CD4-positive, alpha-beta T cell treated with Interleukin-21 for 1 hour (primary cell): ENCODE measurements around the gene FIBCD1.
"Not testable (repeated sequence)": the region's sequence is repeated elsewhere in the genome, so short reads cannot be mapped to it uniquely, and the experiment has no call there.

ENCODE experiments used
- DNase-seq: peaks from one replicate; pipeline ENCODE4 v3.0.0-alpha.2; 2020

Gene FIBCD1

GRCh38 chr9:130921300-130921988, 17.6 kb downstream of the FIBCD1 start:
- no peak for DNase-seq

DNA sequence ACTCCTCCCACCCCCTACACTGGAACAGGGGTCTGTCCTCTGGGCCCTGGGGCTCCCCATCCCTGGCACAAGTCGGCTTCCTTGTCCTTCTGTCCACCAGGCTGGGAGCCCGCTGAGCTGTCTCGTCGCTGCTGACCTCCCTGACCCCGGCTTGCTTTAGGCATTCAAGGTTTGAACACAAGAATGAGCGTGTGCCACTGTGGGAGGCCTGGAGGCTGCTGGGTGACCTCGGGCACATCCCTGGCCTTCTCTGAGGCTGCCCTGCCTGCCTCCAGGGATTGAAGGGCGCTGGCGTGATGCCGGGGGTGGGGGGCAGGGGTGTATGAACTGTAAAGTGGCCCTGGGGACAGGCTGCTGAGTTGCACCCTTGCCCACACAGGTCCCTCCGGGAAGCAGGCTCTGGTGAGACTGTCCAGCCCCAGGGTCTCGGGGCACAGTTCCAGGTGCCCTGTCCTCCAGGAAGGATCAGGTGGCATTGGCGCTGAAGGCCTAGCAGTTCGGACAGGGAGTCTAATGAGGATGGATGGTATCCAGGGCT, 18.2 kb downstream of the FIBCD1 start:
- no peak for DNase-seq

DNA sequence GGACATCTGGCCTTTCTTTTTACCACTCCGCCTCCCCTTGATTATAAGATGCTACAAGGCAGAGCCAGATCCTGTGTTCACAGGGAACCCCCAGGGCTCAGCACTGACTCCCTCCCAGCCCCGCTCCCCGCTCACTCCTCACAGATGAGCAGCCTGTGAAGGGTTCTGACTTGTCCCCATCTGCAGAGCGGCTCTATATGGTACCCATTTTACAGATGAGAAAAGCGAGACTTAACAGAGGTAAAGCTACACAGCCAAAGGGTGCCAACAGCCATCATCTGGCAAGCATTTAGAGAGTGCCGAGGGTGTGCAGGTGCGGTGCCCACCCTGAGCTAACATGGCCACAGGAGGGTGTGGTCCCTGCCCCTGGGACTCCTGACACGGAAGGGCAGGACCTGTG, 18.8 kb downstream of the FIBCD1 start:
- no peak for DNase-seq

DNA sequence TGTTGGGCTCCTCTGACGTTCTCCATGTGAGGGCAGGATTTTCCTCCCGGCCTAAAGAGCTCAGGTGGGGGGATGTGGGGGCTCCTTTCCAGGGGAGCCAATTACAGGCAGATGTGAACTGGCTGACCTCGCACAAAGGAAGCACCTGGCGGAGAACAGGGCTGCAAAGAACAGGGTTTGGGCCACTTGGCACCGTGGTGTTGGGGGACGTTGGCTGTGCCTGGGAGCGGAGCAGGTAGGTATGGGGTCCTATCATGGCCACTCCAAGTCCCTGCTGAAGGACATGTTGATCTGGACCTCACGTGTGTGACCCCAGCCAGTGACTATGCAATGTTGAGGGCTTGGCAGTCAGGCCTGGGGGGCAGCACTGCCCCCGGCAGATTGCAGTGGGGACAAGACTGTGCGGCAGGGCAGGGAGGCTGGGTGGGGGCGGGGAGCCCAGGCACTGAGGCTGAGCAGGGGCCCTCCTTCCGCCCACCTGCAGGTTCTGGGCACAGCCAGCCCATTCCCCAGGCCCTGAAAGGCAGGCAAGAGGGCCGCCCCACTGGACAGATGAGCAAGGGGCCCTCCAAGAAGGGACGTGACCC, 19.4 kb downstream of the FIBCD1 start:
- no peak for DNase-seq

GRCh38 chr9:130918826-130919558, 20.1 kb downstream of the FIBCD1 start:
- no peak for DNase-seq

DNA sequence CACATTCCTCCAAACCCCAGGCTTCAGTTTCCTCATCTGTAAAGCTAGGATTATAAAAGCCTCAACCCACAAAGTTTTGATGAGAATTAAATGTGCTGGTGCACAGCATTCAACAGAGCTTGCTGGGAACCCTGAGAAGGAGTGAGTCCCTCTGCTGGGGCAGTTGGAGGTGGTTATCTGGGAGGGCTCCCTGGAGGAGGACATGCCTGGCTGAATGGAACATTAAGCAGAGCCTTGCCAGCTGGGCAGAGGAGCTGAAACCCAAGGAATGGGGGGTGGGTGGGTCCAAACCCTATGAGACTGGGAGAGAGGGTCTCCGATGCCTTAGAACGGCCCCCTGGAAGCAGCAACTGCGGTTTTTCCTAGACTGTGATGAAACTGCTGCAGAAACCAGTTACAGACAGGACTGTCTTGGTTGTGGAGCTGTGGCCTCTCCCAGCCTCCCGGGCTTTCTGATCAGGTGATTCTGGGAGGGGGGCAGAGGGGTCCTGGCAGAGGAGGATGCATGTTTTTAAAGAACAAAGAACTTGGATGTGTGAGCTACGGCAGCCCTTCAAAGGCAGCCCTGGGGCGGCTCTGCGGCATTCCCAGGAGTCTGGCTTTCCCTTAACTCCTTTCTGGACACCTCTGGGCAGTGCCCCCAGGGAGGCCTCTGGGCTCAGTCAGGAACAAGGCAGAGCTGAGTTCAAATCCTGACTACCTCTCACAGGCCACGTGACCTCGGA, 20.8 kb downstream of the FIBCD1 start:
- no peak for DNase-seq

- DNase-seq = no peak
Observed at GRCh38 chr9:130917168-130917960, 21.7 kb downstream of the FIBCD1 start.

- DNase-seq = no peak
Observed at GRCh38 chr9:130915096-130915447, 24.0 kb downstream of the FIBCD1 start.

GRCh38 chr9:130914417-130915095, 24.5 kb downstream of the FIBCD1 start:
- no peak for DNase-seq

DNA sequence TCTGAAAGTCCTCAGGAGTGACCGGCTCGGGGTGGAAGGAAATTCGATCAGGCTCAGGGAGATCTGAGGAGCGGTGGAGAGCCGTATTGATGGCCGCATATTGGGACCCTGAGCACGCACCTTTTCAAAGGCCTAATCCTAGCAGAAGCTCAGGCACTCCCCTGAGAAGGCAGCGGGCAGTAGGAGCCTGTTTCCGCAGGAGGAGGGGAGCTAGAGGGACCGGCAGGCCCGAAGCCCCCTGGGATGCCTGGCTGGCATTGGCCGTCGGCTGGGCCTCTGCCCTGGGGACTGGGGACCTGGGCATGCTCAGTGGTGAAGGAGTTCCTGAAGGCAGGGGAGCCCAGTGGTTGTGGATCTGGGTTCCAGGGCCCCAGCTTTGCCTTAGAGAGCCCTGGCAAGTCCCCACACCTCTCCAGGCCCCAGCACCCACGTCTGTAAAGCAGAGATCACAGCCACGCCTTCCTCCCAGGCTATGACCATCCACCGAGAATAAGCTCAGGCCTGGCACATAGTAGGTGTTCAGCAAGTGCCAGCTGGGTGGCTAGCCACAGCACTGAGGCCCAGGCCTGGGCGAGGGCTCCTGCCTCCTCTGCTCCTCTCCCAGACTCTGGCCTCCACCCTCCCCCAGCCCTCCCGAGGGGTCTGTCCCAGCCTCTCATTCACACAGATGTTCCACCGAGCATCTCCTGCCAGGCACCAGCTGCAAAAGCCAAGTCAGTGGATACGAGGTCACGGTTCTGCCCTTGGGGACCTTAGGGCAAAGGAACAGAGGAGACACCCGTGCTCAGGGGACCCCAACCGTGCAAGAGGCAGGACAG, 25.2 kb downstream of the FIBCD1 start:
- no peak for DNase-seq

DNA sequence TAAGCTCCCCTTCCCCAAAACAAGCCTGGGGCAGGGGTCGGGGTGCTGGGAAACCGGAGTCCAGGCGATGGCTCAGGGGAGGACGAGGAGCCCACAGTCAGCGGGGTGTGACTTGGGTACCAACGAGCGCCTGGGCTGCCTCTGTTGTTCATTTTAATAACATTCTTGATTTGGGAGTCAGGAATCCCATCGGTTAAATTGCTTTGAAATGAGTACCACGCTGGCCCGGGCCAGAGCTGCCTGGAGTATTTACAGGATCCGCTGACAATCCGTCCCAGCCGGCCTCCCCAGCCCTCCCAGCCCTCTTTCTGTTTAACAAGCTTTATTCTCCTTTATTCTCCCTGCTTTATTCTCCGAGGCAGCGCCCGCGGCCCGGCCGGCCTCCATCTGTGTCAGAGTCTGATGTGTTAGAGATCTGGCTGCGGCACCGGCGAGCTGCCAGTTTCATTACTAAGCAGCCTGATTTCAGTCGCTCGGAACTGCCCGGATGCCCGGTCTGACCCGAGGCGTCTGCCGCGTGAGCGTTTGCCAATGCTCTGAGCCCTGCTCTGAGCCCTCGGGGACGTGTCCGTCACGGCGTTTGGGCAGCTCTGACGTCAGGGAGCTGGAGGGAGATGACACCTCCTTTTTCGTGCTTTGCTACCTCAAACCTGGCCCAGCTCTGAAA, 26.0 kb downstream of the FIBCD1 start:
- DNase-seq = no peak

GRCh38 chr9:130911254-130912049, 27.6 kb downstream of the FIBCD1 start:
- no peak for DNase-seq

GRCh38 chr9:130910670-130911069, 28.4 kb downstream of the FIBCD1 start:
- DNase-seq = not testable (repeated sequence)

- DNase-seq = not testable (repeated sequence)
Observed at GRCh38 chr9:130910041-130910440, 29.0 kb downstream of the FIBCD1 start.

DNA sequence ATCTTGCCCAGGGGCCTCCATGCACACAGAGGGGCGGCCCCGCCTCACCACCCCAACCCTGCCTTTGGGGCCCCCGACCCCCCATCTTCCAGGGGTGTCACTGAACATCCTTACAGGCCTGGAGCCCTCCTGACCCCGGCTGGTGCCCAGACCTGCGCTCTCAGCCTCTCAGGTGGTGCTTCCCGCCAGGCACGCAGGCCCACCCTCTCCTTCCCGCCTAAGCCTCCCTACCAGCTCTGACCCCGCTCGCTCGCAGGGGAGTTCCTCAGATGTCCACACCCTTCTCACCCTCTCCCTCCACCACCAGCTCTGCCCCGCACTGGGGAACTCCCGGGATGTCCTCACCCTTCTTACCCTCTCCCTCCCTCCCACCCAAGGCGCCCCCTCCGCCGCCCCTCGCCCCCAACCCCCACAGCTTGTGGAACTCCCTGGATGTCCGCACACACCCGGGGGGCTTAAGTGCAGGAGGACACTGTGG, 30.1 kb downstream of the FIBCD1 start:
- DNase-seq = no peak

DNA sequence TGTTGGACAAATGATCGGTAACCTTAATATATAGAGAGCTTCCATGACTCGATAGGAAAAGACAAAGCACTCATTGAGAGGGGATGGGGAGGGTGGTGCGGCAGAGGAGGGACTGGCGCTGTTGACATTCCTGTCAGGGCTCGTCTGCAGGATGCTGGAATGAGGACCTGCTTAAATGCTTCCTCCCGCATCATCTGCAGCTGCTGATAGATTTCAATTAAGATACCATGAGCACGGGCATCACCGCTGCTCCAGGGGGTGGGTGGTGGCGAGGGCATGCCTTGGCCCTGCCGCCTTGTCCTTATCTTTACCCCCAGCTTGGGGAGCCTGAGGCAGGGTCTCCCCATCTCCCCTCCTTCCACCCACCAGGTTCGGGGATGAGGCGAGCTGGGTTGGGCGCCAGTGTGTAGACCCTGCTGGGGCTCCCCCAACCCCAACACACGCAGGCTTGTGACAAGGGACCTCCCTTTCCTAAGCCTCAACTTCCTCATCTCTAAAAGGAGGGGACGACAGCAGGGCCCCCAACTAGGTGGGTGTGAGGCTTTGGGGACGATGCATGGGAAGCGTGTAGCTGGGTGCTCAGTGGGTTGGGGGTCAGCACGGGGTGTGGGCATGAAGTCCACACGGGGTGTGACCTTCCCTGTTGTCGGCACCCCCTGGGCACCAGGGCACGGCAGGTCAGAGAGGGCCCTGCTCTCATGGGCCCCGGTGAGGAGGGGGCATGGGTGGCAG, 30.7 kb downstream of the FIBCD1 start:
- DNase-seq = no peak

DNA sequence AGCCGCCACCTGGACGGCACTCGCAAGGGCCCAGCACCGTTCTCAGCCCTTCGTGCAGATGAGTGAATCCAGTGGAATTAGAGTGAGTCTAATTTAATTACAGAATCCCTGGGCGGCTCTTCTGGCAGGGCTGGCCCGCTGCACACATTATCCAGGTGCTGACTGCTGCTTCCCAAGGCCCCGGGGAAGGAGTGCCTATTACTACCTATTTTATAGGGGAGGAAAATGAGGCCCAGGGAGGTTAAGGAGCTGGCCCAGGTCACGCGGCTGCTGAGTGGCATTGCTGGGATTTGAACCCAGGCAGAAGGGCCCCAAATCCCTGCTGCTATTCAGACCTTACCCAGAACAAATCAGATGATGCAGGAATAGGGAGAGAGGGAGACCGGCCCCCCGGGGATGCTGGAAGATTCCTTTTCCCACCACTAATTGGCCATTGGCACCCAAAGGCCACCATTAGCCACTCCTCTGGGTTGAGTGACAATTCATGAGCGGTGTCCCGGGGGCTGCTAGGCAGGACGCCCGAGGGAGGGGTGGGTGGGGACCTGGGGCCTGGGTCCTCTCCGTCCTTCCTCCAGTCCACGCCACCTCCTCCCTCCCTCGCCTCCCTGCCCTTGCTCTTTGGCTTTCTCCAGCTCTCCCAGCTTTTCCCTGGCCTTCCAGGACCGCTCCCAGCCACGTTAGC, 32.2 kb downstream of the FIBCD1 start:
- DNase-seq = no peak
